ENCODE measurements around the gene CCDC15. TPM values are rescaled to one million over a fixed set of nuclear protein-coding genes. Genes with fewer than 3 reads are reported as not detected.

Gene CCDC15
- total RNA-seq, 2 donors from 2014 or later: 0.99 to 1.6 TPM

- intact Hi-C loops (cut with DNase I): no loop called here
- TF ChIP-seq POLR2A (IDR thresholded peaks at IDR 0.05) (no peak), CTCF (IDR thresholded peaks at IDR 0.05) (no peak)
- ATAC-seq (no peak), DNase-seq (no peak)
- Histone ChIP-seq H3K27ac (no peak overlapping the region), H3K36me3 (replicated peaks in 1 of 2; ENCODE audit: insufficient read depth in 1 of 2, low read depth in 2 of 2) (no peaks in the 10 kb centered on the region), H3K4me3 (no peak overlapping the region), H3K9me3 (no peaks in the 10 kb centered on the region), H3K4me1 (no peaks in the 10 kb centered on the region), H3K27me3 (no peaks in the 10 kb centered on the region)
- WGBS, 2 donors: 69% methylated on average over 14 to 18 of the region's 18 CpGs
These were observed 125.3 kb downstream of the CCDC15 start for GRCh38 chr11:125079151-125079877.

GRCh38 chr11:125079878-125080530, 126.0 kb downstream of the CCDC15 start:
- H3K27me3 ChIP-seq: no peaks in the 10 kb centered on the region
- no peaks in the 10 kb centered on the region for H3K9me3 ChIP-seq
- TF ChIP-seq CTCF (IDR thresholded peaks at IDR 0.05) (no peak), POLR2A (IDR thresholded peaks at IDR 0.05) (no peak)
- no peaks in the 10 kb centered on the region for H3K4me1 ChIP-seq
- no peak overlapping the region for H3K4me3 ChIP-seq
- DNase-seq (no peak), ATAC-seq (no peak)
- intact Hi-C loops (cut with DNase I): no loop called here
- H3K27ac ChIP-seq: no peak overlapping the region
- 73 to 78% methylated on average over 11 to 12 of the region's 12 CpGs for WGBS, 2 donors
- H3K36me3 ChIP-seq (replicated peaks in 1 of 2; ENCODE audit: insufficient read depth in 1 of 2, low read depth in 2 of 2): no peaks in the 10 kb centered on the region

GRCh38 chr11:125080531-125080911, 126.5 kb downstream of the CCDC15 start:
- intact Hi-C loops (cut with DNase I): no loop called here
- WGBS, 2 donors: 78 to 82% methylated on average over 12 of the region's 12 CpGs
- H3K27ac ChIP-seq: no peak overlapping the region
- DNase-seq (no peak), ATAC-seq (no peak)
- no peaks in the 10 kb centered on the region for H3K4me1 ChIP-seq
- no peak for TF ChIP-seq CTCF (IDR thresholded peaks at IDR 0.05)
- no peak for TF ChIP-seq POLR2A (IDR thresholded peaks at IDR 0.05)
- no peaks in the 10 kb centered on the region for H3K27me3 ChIP-seq
- H3K4me3 ChIP-seq: no peak overlapping the region
- no peaks in the 10 kb centered on the region for H3K9me3 ChIP-seq
- no peaks in the 10 kb centered on the region for H3K36me3 ChIP-seq (replicated peaks in 1 of 2; ENCODE audit: insufficient read depth in 1 of 2, low read depth in 2 of 2)

DNA sequence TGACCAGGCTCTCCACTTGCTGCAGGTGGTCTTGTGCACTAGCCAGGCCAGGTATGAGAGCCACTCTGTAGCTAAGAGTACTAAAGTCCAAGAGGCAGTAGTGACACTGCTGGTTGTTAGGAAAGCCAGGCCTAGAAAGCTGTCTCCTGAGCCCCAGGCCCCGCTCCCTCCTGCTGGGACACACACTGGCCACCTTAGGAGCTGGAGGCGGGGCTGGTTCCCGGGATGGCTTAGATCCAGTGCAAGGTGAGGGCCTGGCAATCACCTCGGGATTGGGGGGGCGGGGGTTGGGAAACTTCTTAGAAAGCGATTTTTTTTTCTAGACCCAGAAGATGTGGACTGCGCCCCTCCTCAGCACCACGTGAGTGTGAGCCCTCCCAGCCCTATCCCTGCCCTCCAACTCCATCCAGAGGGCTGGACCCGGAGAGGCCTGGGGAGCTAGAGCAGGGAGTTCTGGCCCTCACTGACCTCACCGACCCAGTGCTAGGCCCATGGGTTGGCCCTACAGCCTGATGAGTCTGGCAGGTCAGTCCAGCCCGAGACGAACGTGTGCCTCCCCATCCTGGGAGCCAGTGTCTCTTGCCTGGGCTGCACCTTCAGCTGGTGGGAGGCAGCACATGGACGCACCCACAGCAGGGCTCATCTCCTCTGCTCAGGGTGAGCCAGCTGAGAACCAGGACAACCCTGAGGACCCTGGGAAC, 127.2 kb downstream of the CCDC15 start:
- DNase-seq (no peak), ATAC-seq (no peak)
- Histone ChIP-seq H3K27me3 (no peaks in the 10 kb centered on the region), H3K4me1 (no peaks in the 10 kb centered on the region), H3K4me3 (no peak overlapping the region), H3K27ac (no peak overlapping the region), H3K36me3 (replicated peaks in 1 of 2; ENCODE audit: insufficient read depth in 1 of 2, low read depth in 2 of 2) (no peaks in the 10 kb centered on the region), H3K9me3 (no peaks in the 10 kb centered on the region)
- 59 to 65% methylated on average over 6 to 14 of the region's 14 CpGs for WGBS, 2 donors
- no peak for TF ChIP-seq CTCF (IDR thresholded peaks at IDR 0.05)
- intact Hi-C loops (cut with DNase I): no loop called here

All from body of pancreas (tissue), 4 donors.